GM03348 (cell line): ENCODE data around the gene SMARCD3.

Experiments used
- DNase-seq: peaks from one replicate; pipeline ENCODE4 v3.0.0; 2012; ENCODE audit warnings: low spot score

SMARCD3 gene

GRCh38 chr7:151248346-151249033 is at the start of gene SMARCD3:
TSS of gene SMARCD3 (minus strand) at chr7:151248694. CDS start at chr7:151248562, 132 bp downstream.
- DNase-seq, result peak; percentile 84

DNA sequence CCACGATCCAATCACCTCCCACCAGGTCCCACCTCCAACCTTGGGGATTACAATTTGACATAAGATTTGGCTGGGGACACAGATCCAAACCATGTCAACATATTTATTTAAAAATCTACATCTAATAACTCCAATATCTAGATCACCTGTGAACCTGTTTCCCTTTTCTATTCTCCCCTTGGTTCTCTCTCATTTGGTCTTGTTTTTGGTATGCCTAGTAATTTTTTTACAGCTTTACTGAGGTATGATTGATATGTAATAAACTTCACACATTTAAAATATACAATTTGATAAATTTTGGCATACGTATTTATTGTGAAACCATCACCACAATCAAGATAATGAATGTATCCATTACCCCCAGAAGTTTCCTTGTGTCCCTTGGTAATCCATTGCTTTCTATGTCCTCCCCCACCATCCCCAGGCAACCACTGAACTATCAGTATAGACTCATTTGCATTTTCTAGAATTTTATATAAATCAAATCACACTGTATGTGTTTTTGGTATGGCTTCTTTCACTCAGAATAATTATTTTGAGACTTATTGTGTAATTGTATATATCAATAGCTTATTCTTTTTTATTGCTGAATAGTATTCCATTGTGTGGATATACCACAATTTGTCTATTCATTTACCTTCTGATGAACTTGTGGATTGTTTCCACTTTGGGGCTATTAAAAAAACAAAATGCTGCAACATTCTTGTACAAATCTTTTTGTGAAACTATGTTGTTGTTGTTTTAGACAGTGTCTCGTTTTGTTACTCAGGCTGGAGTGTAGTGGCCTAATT is 47.9 kb upstream of the SMARCD3 start:
- no peak for DNase-seq

DNA sequence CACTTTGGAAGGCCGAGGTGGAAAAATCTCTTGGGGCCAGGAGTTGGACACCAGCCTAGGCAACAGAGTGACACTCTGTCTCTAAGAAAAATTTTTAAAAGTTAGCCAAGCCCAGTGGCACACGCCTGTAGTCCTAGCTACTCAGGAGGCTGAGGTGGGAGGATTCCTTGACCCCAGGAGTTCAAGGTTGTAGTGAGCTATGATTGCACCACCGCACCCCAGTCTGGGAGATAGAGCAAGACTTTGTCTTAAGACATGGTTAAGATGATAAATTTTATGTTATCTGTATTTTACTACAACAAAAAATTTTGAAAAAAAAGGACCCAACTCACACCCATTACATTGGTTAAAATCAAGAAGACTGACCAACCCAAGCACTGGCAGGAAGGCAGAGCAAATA is 44.4 kb upstream of the SMARCD3 start:
- no peak for DNase-seq

- DNase-seq, result no peak
Observed at GRCh38 chr7:151291206-151291605, 42.7 kb upstream of the SMARCD3 start.

DNA sequence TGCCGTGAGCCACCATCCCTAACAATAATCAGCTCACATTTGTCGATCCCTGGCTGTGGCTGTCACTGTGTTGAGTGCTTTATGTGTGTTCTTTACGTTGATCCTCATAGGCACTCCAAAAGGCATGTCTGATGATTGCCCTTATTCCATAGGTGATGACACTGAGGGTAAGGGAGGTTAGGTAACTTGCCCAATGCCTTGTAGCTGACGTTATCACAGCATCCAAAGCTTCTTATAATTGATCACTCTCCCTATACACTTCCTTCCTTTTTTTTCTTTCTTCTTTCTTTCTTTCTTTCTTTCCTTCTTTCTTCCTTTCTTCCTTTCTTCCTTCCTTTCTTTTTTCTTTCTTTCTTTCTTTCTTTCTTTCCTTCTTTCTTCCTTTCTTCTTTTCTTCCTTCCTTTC is 41.9 kb upstream of the SMARCD3 start:
- no peak for DNase-seq

GRCh38 chr7:151289891-151290290 is 41.4 kb upstream of the SMARCD3 start:
- no peak for DNase-seq

DNA sequence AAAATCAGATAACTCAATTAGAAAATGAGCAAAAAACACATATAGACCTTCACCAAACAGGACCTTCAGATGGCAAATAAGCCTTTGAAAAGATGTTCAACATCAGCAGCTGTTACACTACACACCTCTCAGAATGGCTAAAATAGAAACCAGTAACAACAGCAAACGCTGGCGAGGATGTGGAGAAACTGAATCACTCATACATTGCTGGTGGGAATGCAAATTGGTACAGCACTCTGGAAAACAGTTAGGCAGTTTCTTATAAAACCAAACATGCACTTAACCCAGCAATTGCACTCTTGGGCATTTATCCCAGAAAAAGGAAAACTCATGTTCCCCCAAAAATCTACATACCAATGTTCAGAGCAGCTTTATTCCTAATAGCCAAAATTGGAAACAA is 37.7 kb upstream of the SMARCD3 start:
- no peak for DNase-seq

DNA sequence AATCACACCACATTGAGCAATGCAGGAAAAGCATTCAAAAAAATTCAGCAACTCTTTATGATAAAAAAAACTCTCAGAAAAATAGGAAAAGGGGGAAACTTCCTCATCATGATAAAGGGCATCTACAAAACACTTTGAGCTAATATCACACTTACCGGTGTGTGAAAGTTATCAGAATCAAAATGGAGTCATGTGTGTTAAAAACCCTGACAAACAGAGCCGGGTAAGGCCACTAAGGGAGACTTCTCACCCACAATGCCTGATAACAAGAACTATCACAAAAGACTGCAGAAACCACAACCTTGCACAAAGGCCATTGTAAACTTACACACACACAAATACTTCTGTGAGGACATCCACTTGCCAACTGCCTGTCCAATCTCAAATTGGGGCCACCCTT is 34.8 kb upstream of the SMARCD3 start:
- no peak for DNase-seq

DNA sequence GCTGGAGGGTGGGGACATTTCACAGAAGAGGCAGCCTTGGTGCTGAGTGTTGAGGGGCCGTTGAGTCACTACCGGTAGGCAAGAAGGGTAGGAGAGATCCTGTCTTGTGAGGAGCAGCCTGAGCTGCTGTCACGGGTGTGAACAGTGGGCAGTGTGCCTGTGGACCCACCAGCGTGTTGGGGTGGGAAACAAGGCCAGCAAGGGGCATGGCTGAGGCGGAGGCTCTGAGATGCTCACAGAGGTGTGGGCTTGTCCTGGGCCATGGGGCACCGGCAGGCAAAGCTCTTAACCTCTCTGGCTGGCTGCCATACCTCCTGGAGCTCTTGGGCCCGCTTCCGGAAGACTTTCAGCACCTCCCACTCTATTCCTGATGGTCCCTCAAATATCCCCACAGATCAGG is 33.6 kb upstream of the SMARCD3 start:
- DNase-seq, result no peak

- DNase-seq, result no peak
Observed at GRCh38 chr7:151281686-151282085, 33.2 kb upstream of the SMARCD3 start.

GRCh38 chr7:151280388-151281019 is 32.0 kb upstream of the SMARCD3 start:
- DNase-seq, result no peak

DNA sequence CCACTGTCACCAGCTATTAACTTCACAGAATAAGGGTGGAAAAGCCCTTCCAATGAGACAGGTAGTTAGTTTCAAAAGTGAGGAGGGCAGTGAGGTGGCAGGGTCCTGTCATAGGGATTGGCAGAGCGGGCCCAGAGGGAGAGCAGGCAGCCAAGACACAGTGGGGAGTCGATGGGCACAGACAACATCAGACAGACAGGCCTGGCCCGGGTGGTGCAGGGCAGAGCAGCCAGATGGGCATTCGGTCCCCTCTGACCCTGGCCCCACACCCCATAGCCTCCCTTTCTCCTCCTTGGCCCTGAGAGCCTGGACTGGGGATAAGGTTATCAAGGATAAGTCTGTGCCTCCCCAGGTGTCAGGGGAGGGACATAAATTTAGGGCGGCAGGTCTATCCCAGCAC is 31.4 kb upstream of the SMARCD3 start:
- no peak for DNase-seq

DNA sequence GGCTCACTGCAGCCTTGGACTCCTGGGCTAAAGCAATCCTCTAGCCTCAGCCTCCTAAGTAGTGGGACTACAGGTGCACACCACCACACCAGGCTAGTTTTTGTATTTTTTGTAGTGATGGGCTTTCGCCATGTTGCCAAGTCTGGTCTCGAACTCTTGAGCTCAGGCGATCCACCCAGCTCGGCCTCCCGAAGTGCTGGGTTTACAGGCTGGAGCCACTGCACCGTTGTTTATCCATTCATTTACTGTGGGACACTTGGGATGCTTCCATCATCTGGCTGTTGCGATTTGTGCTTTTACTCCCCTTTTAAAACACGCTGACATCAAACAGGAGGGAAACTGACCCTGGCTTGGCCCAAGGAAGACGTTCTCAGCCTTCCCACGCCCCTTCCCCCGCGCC is 30.5 kb upstream of the SMARCD3 start:
- DNase-seq, result no peak

- DNase-seq, result no peak
Observed at GRCh38 chr7:151277631-151278030, 29.1 kb upstream of the SMARCD3 start.

- peak; percentile 93 for DNase-seq
Observed at GRCh38 chr7:151276666-151277590, 28.4 kb upstream of the SMARCD3 start.

DNA sequence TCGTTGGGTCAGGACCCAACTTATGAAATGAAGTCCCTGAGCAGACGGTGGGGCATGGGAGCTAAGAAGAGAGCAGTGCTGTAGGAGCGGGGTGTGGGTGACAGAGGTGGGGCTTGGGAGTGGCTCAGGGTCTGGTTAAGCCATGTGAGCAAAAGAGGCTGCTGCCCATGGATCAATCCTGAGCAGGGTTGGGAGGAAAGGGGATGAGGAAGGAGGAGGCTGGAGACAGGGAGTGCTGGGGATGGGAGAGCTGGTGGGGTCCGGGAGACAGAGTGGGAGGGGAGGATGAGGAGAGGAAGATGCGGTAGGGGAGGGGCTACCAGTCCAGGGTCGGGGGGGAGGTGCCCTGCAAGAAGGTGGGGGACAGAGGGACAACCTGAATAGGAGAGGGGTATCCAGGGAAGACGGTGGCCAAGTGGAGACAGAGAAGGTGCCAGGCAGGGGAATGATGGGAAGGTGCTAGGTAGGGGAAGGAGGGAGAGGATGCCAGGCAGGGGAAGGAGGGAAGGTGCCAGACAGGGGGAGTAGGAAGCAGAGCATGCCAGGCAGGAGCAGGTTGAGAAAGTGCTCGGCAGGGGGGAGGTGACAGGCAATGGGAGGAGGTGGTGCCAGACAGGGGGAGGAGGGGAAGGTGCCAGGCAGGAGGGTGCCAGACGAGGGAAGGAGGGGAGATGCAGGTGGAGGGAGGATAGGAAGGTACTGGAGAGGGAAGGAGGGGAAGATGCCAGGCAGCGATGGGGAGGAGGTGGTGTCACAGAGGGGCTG is 27.5 kb upstream of the SMARCD3 start:
- DNase-seq, result no peak

- no peak for DNase-seq
Observed at GRCh38 chr7:151274936-151275812, 26.7 kb upstream of the SMARCD3 start.

DNA sequence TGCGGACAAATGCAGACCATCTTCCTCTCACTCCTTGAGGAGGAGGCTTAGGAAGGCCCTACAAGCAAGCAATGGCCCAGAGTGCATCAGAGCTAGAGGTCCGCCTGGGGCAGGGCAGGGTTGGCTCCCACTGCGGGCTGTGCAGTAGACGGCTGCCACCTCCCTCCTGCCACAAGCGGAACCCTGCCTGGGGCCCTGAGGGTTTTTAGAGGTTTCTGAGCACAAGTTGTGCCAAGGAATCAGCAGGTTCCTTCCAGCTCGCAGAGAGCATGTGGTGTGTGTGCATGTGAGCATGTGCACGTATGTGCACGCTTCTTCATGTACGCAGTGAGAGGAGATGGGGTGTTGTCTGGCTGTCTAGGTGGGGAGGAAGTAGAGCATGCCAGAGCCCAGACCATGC is 25.9 kb upstream of the SMARCD3 start:
- DNase-seq, result no peak

DNA sequence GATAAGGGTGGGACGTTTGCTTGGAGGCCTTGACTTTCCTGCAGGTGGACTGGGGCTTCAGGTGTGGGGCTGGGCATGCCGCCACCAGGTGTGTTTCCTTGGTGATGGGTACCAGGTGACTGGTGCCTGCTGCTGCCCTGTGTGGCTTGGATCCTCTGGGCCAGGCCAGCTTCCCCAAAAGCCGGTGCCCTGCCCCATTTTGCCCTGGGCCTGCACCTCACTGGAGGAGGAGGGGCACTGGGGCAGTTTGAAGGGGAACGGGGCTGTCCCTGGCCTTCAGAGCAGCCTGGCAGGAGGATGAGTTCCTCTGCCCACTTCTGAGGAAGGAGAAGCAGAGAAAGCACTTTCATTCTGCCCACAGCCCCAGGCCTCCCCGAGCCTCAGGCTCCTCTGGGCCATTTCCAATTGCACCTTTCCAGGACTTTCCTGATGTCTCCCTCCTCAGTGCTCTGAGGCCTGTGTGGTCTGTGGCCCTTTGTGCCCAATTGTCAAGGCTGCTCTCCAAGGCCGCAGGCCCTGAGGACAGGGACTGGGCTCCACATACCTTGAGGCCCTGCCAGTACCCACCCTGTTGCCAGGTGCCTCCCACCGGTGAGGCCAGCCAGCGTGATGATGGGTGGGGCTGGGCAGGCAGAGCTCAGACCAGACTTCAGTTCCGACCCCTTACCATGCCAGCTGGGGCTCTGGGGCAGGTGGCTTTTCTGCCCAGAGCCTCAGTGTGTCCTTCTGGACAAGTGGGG is 25.3 kb upstream of the SMARCD3 start:
- DNase-seq, result no peak

DNA sequence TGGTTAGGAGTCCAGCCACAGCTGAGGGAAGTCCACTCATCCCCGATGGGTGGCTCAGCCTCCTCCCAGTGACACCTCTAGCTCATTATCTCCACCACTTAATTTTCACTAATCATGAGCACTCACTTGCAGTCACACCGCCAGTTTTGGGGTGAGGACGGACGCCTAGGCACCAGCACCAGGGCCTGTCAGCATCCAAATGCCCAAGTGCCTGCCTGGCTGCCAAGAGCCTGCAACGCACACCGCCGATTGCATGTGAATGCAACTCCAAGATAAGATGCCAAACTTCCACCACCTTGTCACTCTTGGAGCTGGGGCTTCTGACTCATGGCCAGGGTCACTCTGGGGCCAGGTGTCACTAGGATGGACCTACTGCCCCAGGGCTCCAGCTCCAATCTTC is 24.4 kb upstream of the SMARCD3 start:
- no peak for DNase-seq
